T-helper 1 cell treated with Interleukin-12 subunit alpha and Interleukin-12 subunit beta and Interleukin-4 antibody, amounts not matched to agents 30 μg/mL and 1 μg/mL, for 36 hours (primary cell): Measurements from ENCODE around the gene CMTM4.
"Not testable (repeated sequence)": the region's sequence is repeated elsewhere in the genome, so short reads cannot be mapped to it uniquely, and the experiment has no call there.

Source experiments
- H3K27ac Mint-ChIP-seq: one replicate; pipeline ENCODE4 v1.8.0; 2021; ENCODE audit warnings: mild to moderate bottlenecking, mixed read lengths
- H3K27me3 Mint-ChIP-seq: one replicate; pipeline ENCODE4 v1.8.0; 2021; ENCODE audit warnings: low read depth, mixed read lengths
- H3K36me3 Mint-ChIP-seq: one replicate; pipeline ENCODE4 v1.8.0; 2021; ENCODE audit warnings: low read depth, mixed read lengths
- H3K4me1 Mint-ChIP-seq: one replicate; pipeline ENCODE4 v1.8.0; 2021; ENCODE audit warnings: low read depth, mixed read lengths
- H3K4me3 Mint-ChIP-seq: one replicate; pipeline ENCODE4 v1.8.0; 2021; ENCODE audit warnings: mild to moderate bottlenecking, moderate library complexity, mixed read lengths
- H3K9me3 Mint-ChIP-seq: one replicate; pipeline ENCODE4 v1.8.0; 2021; ENCODE audit warnings: mixed read lengths

CMTM4 gene

GRCh38 chr16:66611911-66612310 is 84.6 kb downstream of the CMTM4 start:
- not testable (repeated sequence) for H3K4me3 Mint-ChIP-seq, H3K9me3 Mint-ChIP-seq, H3K27ac Mint-ChIP-seq, H3K27me3 Mint-ChIP-seq
- peaks cover 13% of the 10 kb centered on the region for H3K4me1 Mint-ChIP-seq
- H3K36me3 Mint-ChIP-seq, result peaks cover 36% of the 10 kb centered on the region

GRCh38 chr16:66610111-66610820 is 86.3 kb downstream of the CMTM4 start:
- Mint-ChIP-seq H3K27me3 (no peaks in the 10 kb centered on the region), H3K4me1 (peaks cover 22% of the 10 kb centered on the region), H3K9me3 (no peaks in the 10 kb centered on the region), H3K36me3 (peaks cover 36% of the 10 kb centered on the region), H3K4me3 (no peak overlapping the region), H3K27ac (no peak overlapping the region)

GRCh38 chr16:66609139-66609510 is 87.4 kb downstream of the CMTM4 start:
- Mint-ChIP-seq H3K27ac (no peak overlapping the region), H3K36me3 (peaks cover 26% of the 10 kb centered on the region), H3K27me3 (no peaks in the 10 kb centered on the region), H3K9me3 (no peaks in the 10 kb centered on the region), H3K4me3 (no peak overlapping the region), H3K4me1 (peaks cover 22% of the 10 kb centered on the region)

GRCh38 chr16:66608241-66609138 is 88.1 kb downstream of the CMTM4 start:
- H3K36me3 Mint-ChIP-seq, result peaks cover 30% of the 10 kb centered on the region

GRCh38 chr16:66605979-66606751 is 90.4 kb downstream of the CMTM4 start:
- no peaks in the 10 kb centered on the region for H3K27me3 Mint-ChIP-seq
- H3K4me3 Mint-ChIP-seq, result peak overlapping the region; percentile 87
- peaks cover under 1% of the 10 kb centered on the region for H3K9me3 Mint-ChIP-seq
- H3K4me1 Mint-ChIP-seq, result peaks cover 32% of the 10 kb centered on the region
- H3K36me3 Mint-ChIP-seq, result peaks cover 25% of the 10 kb centered on the region
- H3K27ac Mint-ChIP-seq, result peak overlapping the region; percentile 89

More at GRCh38 chr16:66608241-66609138, 88.1 kb downstream of the CMTM4 start:
- Mint-ChIP-seq H3K27ac (peak overlapping the region; percentile 41), H3K9me3 (no peaks in the 10 kb centered on the region), H3K4me1 (peaks cover 27% of the 10 kb centered on the region), H3K27me3 (no peaks in the 10 kb centered on the region), H3K4me3 (peak overlapping the region; percentile 48)

GRCh38 chr16:66605177-66605978 is 91.2 kb downstream of the CMTM4 start:
- Mint-ChIP-seq H3K36me3 (peaks cover 24% of the 10 kb centered on the region), H3K4me1 (peaks cover 38% of the 10 kb centered on the region), H3K9me3 (peaks cover 8% of the 10 kb centered on the region), H3K4me3 (peak overlapping the region; percentile 87), H3K27me3 (no peaks in the 10 kb centered on the region), H3K27ac (peak overlapping the region; percentile 45)

GRCh38 chr16:66604376-66605176 is 92.0 kb downstream of the CMTM4 start, which contains the start of gene CMTM3:
Gene CMTM3 (plus strand): TSS chr16:66604704. CDS start chr16:66604806, 102 bp downstream.
- Mint-ChIP-seq H3K27ac (peak within 1 kb of the TSS; percentile 96), H3K4me1 (peaks cover 43% of the 10 kb centered on the region), H3K9me3 (peaks cover 8% of the 10 kb centered on the region), H3K27me3 (no peaks in the 10 kb centered on the region), H3K36me3 (peaks cover 16% of the 10 kb centered on the region), H3K4me3 (peak within 1 kb of the TSS; percentile 89)

GRCh38 chr16:66603537-66604375 is 92.8 kb downstream of the CMTM4 start:
- Mint-ChIP-seq H3K4me3 (peak overlapping the region; percentile 89), H3K4me1 (peaks cover 47% of the 10 kb centered on the region), H3K27me3 (no peaks in the 10 kb centered on the region), H3K36me3 (peaks cover 16% of the 10 kb centered on the region), H3K27ac (peak overlapping the region; percentile 96), H3K9me3 (peaks cover 8% of the 10 kb centered on the region)

GRCh38 chr16:66601471-66601870 is 95.1 kb downstream of the CMTM4 start:
- H3K9me3 Mint-ChIP-seq, result peaks cover 8% of the 10 kb centered on the region
- no peak overlapping the region for H3K27ac Mint-ChIP-seq
- H3K36me3 Mint-ChIP-seq, result peaks cover 11% of the 10 kb centered on the region
- H3K4me3 Mint-ChIP-seq, result no peak overlapping the region
- peaks cover 47% of the 10 kb centered on the region for H3K4me1 Mint-ChIP-seq
- H3K27me3 Mint-ChIP-seq, result no peaks in the 10 kb centered on the region

GRCh38 chr16:66600477-66600876 is 96.1 kb downstream of the CMTM4 start:
- H3K36me3 Mint-ChIP-seq, result peaks cover 9% of the 10 kb centered on the region
- H3K4me1 Mint-ChIP-seq, result peaks cover 42% of the 10 kb centered on the region
- no peak overlapping the region for H3K27ac Mint-ChIP-seq
- no peak overlapping the region for H3K4me3 Mint-ChIP-seq
- peaks cover 8% of the 10 kb centered on the region for H3K9me3 Mint-ChIP-seq
- H3K27me3 Mint-ChIP-seq, result no peaks in the 10 kb centered on the region

GRCh38 chr16:66599726-66600125 is 96.8 kb downstream of the CMTM4 start:
- peaks cover 8% of the 10 kb centered on the region for H3K9me3 Mint-ChIP-seq
- no peak overlapping the region for H3K4me3 Mint-ChIP-seq
- H3K27ac Mint-ChIP-seq, result peak overlapping the region; percentile 57
- H3K27me3 Mint-ChIP-seq, result no peaks in the 10 kb centered on the region
- peaks cover 9% of the 10 kb centered on the region for H3K36me3 Mint-ChIP-seq
- peaks cover 45% of the 10 kb centered on the region for H3K4me1 Mint-ChIP-seq

- no peak overlapping the region for H3K4me3 Mint-ChIP-seq
- peaks cover 39% of the 10 kb centered on the region for H3K4me1 Mint-ChIP-seq
- H3K9me3 Mint-ChIP-seq, result peaks cover 12% of the 10 kb centered on the region
- no peaks in the 10 kb centered on the region for H3K27me3 Mint-ChIP-seq
- peak overlapping the region; percentile 75 for H3K27ac Mint-ChIP-seq
- peaks cover 6% of the 10 kb centered on the region for H3K36me3 Mint-ChIP-seq
Measured at GRCh38 chr16:66598111-66598510, 98.4 kb downstream of the CMTM4 start.
